Rectal smooth muscle tissue (tissue), 1 donor: ENCODE results near the gene ADAMTS12.

Source experiments
- H3K27ac ChIP-seq: one replicate; pipeline ENCODE4 v1.7.0; 2013; ENCODE audit warnings: low read depth, low read length, inconsistent platforms
- H3K27me3 ChIP-seq: one replicate; pipeline ENCODE4 v1.7.0; 2013; ENCODE audit warnings: low read length; ENCODE audit not compliant: control insufficient read depth, insufficient read depth
- H3K36me3 ChIP-seq: one replicate; pipeline ENCODE4 v1.7.0; 2013; ENCODE audit warnings: low read length; ENCODE audit not compliant: control insufficient read depth, insufficient read depth
- H3K4me1 ChIP-seq: one replicate; pipeline ENCODE4 v1.7.0; 2013; ENCODE audit warnings: low read length; ENCODE audit not compliant: control insufficient read depth, insufficient read depth
- H3K4me3 ChIP-seq: one replicate; pipeline ENCODE4 v1.7.0; 2013; ENCODE audit warnings: low read length
- H3K9ac ChIP-seq: one replicate; pipeline ENCODE4 v1.7.0; 2013; ENCODE audit warnings: low read length

Gene ADAMTS12

DNA sequence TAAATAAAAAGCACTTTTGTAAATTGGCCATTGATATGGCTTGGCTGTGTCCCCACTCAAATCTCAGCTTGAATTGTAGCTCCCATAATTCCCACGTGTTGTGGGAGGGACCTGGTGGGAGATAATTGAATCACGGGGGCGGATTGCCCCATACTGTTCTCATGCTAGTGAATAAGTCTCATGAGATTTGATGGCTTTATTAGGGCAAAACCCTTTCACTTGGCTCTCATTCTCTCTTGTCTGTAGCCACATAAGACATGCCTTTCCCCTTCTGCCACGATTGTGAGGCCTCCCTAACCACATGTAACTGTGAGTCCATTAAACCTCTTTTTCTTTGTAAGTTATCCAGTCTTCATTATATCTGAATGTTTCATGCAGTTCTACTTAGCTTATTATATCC lies 297.8 kb downstream of the ADAMTS12 start:
- no peaks in the 10 kb centered on the region for H3K4me1 ChIP-seq
- no peaks in the 10 kb centered on the region for H3K27me3 ChIP-seq
- H3K36me3 ChIP-seq: no peaks in the 10 kb centered on the region
- H3K4me3 ChIP-seq: no peak overlapping the region
- H3K9ac ChIP-seq: no peak overlapping the region
- no peak overlapping the region for H3K27ac ChIP-seq

- H3K9ac ChIP-seq: no peak overlapping the region
- H3K36me3 ChIP-seq: peaks cover 3% of the 10 kb centered on the region
- no peak overlapping the region for H3K27ac ChIP-seq
- H3K4me3 ChIP-seq: no peak overlapping the region
- H3K27me3 ChIP-seq: no peaks in the 10 kb centered on the region
- no peaks in the 10 kb centered on the region for H3K4me1 ChIP-seq
These were observed 299.5 kb downstream of the ADAMTS12 start for GRCh38 chr5:33592245-33592644.

DNA sequence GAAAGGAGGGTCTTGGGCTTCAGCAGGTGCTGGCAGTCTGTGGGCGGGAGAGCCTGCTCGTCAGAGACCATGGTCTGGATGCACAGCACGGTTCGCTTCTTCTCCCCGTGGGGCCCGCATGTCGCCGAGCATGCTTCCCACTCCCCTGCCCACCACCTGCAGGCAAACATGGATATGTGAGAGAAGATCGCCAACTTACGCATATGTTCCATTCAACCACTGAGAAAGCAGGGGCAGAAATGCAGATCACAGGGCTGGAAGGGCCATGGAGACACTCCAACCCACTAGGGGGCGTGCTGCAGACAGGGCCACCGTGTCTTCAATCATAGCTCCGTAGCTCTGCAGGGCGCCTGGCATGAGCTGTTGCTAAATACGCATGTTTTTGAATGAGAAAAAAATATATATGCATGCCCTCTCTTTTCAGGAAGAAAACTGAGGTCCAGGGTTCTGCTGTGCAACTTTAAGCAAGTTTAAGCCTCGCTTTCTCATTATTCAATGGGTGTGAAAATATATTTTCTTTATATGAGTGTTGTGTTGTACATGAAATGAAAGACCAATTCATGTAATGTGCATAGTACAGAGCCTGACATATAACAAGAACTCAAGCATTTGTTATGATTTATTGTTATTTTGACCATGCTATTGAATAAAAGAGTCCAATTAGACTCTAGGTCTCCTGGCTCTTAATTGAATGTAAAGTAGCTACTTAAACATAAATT lies 303.0 kb downstream of the ADAMTS12 start:
- Histone ChIP-seq H3K27ac (no peak overlapping the region), H3K4me1 (no peaks in the 10 kb centered on the region), H3K4me3 (no peak overlapping the region), H3K36me3 (peaks cover 3% of the 10 kb centered on the region), H3K9ac (no peak overlapping the region), H3K27me3 (no peaks in the 10 kb centered on the region)

- no peaks in the 10 kb centered on the region for H3K27me3 ChIP-seq
- no peak overlapping the region for H3K4me3 ChIP-seq
- no peaks in the 10 kb centered on the region for H3K4me1 ChIP-seq
- H3K36me3 ChIP-seq: peaks cover 2% of the 10 kb centered on the region
- no peak overlapping the region for H3K9ac ChIP-seq
- H3K27ac ChIP-seq: no peak overlapping the region
These were observed 308.5 kb downstream of the ADAMTS12 start for GRCh38 chr5:33583332-33583731.

GRCh38 chr5:33582417-33582816 lies 309.4 kb downstream of the ADAMTS12 start:
- H3K9ac ChIP-seq: no peak overlapping the region
- H3K27ac ChIP-seq: no peak overlapping the region
- H3K36me3 ChIP-seq: no peaks in the 10 kb centered on the region
- H3K27me3 ChIP-seq: no peaks in the 10 kb centered on the region
- no peaks in the 10 kb centered on the region for H3K4me1 ChIP-seq
- H3K4me3 ChIP-seq: no peak overlapping the region

- Histone ChIP-seq H3K36me3 (no peaks in the 10 kb centered on the region), H3K27me3 (no peaks in the 10 kb centered on the region), H3K27ac (no peak overlapping the region), H3K9ac (no peak overlapping the region), H3K4me1 (no peaks in the 10 kb centered on the region), H3K4me3 (no peak overlapping the region)
These were observed 312.0 kb downstream of the ADAMTS12 start for GRCh38 chr5:33579789-33580188.

- Histone ChIP-seq H3K27ac (no peak overlapping the region), H3K9ac (no peak overlapping the region), H3K27me3 (no peaks in the 10 kb centered on the region), H3K4me3 (no peak overlapping the region), H3K36me3 (no peaks in the 10 kb centered on the region), H3K4me1 (no peaks in the 10 kb centered on the region)
These were observed 312.6 kb downstream of the ADAMTS12 start for GRCh38 chr5:33579152-33579551.

DNA sequence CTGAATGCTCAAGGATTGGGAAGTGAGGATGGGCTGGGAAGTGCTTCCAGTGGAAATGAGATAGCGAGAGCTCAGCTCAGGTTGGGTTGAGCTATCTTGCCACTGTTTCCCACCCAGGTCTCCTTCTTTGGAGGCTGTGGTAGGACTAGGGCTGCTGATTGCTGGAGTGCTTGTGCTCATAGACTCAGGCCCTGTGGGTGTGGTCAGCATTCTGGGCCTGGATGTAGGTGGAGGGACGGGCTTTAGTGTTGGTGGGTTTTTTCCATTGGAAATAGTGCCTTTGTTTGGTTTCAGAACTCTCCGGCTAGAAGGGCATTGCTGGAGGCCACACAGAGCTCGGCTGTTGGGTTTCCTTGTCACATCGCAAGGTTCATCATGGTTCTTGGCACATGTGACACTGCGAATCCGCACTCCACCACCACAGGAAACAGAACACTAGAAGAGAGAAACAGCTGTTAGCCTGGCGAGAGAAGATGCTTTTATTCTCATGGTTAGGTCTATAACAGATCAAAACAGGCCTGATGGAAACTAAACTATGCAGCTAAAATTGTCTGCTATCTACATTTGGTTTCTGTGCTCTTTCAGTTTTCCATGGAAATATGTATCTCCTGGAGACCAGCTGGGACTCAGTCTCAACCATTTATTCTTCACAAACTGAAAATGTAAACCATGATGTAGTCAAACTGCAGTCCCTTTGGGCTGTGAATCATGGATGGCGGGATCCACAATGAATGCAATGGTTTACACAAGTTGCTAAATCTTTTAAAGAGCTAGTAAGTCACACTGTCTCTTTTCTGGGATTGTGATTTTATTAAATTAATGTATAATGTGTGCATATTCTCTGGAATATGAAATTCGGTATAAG lies 314.8 kb downstream of the ADAMTS12 start:
- Histone ChIP-seq H3K4me3 (no peak overlapping the region), H3K4me1 (no peaks in the 10 kb centered on the region), H3K27ac (no peak overlapping the region), H3K27me3 (no peaks in the 10 kb centered on the region), H3K9ac (no peak overlapping the region), H3K36me3 (no peaks in the 10 kb centered on the region)

DNA sequence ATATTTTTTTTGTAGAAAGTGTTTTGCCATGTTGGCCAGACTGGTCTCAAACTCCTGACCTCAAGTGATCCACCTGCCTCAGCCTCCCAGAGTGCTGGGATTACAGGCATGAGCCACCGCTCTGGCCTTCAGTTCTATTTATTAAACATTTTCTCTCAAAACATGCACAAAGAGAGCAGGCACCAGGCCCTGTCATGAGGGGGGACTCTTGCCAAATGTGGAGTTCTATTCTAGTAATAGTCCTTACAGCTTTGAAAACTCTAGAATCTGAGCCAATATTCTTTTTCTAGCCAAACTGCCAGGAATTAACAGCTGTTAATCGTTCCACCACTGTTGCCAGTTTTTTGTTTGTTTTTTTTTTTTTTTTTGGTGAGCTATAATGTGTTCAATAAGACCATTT lies 326.5 kb downstream of the ADAMTS12 start:
- Histone ChIP-seq H3K9ac (no peak overlapping the region), H3K27me3 (no peaks in the 10 kb centered on the region), H3K4me1 (peaks cover 2% of the 10 kb centered on the region), H3K27ac (no peak overlapping the region), H3K36me3 (no peaks in the 10 kb centered on the region), H3K4me3 (no peak overlapping the region)

DNA sequence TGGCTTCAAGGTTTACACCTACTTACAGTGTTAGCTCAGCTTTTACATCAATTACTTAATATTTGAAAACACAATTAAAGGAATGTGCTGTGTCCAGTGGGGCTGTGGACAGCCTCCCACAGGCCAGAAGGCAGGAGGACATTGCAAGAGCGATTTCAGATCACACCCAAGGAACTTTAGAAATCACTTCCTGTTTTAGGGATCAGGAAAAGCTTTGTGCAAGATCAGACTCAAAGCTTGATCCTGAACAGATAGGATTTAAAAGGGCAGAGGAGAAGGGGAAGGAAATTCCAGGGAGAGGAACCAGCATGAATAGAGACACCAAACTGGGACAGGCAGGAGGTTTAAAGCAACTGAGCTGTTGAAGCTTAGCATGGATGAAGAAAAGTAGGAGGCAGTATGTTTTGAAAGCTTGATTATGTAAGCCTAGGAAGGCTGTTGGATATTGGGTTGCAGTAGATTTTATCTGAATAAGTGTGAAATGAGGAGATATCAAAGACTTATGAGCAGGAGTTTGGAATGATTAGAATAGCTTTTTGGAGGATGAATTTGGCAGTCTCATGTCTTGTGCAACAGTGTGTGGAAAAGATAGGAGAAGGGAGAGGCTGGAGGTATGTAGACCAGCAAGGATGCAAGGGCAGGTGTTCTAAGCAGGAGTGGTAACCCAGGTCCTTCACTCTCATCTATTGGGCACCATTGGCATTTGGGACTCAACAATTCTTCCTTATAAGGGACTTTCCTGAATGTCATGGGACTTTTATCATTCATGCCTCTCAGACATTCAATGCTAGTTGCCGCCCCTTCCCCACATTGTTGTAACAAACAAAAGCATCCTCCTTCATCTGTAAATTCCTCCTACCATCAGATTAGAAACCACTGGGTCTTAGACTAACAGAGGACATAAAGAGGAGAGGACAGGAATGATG lies 327.5 kb downstream of the ADAMTS12 start:
- Histone ChIP-seq H3K4me3 (no peak overlapping the region), H3K9ac (no peak overlapping the region), H3K4me1 (peaks cover 2% of the 10 kb centered on the region), H3K36me3 (no peaks in the 10 kb centered on the region), H3K27me3 (no peaks in the 10 kb centered on the region), H3K27ac (no peak overlapping the region)

- H3K36me3 ChIP-seq: no peaks in the 10 kb centered on the region
- no peaks in the 10 kb centered on the region for H3K27me3 ChIP-seq
- peaks cover 2% of the 10 kb centered on the region for H3K4me1 ChIP-seq
- no peak overlapping the region for H3K4me3 ChIP-seq
- H3K27ac ChIP-seq: no peak overlapping the region
- no peak overlapping the region for H3K9ac ChIP-seq
These were observed 328.3 kb downstream of the ADAMTS12 start for GRCh38 chr5:33563530-33563929.

GRCh38 chr5:33558489-33558888 lies 333.3 kb downstream of the ADAMTS12 start:
- H3K27me3 ChIP-seq: no peaks in the 10 kb centered on the region
- H3K27ac ChIP-seq: no peak overlapping the region
- H3K4me3 ChIP-seq: no peak overlapping the region
- H3K36me3 ChIP-seq: no peaks in the 10 kb centered on the region
- no peaks in the 10 kb centered on the region for H3K4me1 ChIP-seq
- no peak overlapping the region for H3K9ac ChIP-seq
